K562 (cell line): ENCODE measurements around the gene C2orf42. TPM values are rescaled to one million over a fixed set of nuclear protein-coding genes. Genes with fewer than 3 reads are reported as not detected.

Source experiments
- ARHGAP35 ChIP-seq: fragments of 450-650 bp; IDR thresholded peaks from 2 replicates; pipeline ENCODE4 v1.6.1; 2018; ENCODE audit not compliant: partially characterized antibody
- CCNT2 ChIP-seq: IDR thresholded peaks from 2 replicates; pipeline ENCODE4 v1.6.1; 2011; ENCODE audit warnings: borderline replicate concordance, low read depth, mild to moderate bottlenecking, moderate library complexity, mixed read lengths, low read length; ENCODE audit not compliant: insufficient read length; ENCODE audit errors: extremely low read depth
- CTCF ChIP-seq, 3 experiments: IDR thresholded peaks in 2 of 3; conservative IDR thresholded peaks in 1 of 3; 2 replicates each; pipeline ENCODE4 v1.5.1; 2011 to 2012; ENCODE audit warnings: low read length in 3 of 3, mild to moderate bottlenecking in 3 of 3, control low read depth in 2 of 3, improper control_type of control experiment in 1 of 3, inconsistent platforms in 1 of 3, low read depth in 1 of 3, mixed read lengths in 1 of 3, moderate library complexity in 1 of 3; ENCODE audit not compliant: insufficient read depth in 2 of 3
- EWSR1 ChIP-seq: fragments of 450-650 bp; IDR thresholded peaks from 2 replicates; pipeline ENCODE4 v1.6.1; 2018; ENCODE audit warnings: borderline replicate concordance, mild to moderate bottlenecking, low read depth, moderate library complexity; ENCODE audit not compliant: partially characterized antibody
- IRF2 ChIP-seq: sonication (generic); formaldehyde crosslinking; IDR thresholded peaks from 2 replicates; pipeline ENCODE4 v1.8.1; 2022; ENCODE audit warnings: mild to moderate bottlenecking, missing genetic modification reagents
- KLF1 ChIP-seq: fragments of 450-650 bp; IDR thresholded peaks from 2 replicates; pipeline ENCODE4 v1.6.1; 2016; ENCODE audit warnings: missing genetic modification characterization, missing compliant biosample characterization
- OTX1 ChIP-seq: fragments of 450-650 bp; formaldehyde crosslinking; IDR thresholded peaks from 2 replicates; pipeline ENCODE4 v1.4.0; 2022; ENCODE audit warnings: mild to moderate bottlenecking
- PRDM10 ChIP-seq: fragments of 450-650 bp; IDR thresholded peaks from 2 replicates; pipeline ENCODE4 v1.6.1; 2018; ENCODE audit not compliant: partially characterized antibody
- RBM15 ChIP-seq: fragments of 200-400 bp; formaldehyde crosslinking; IDR thresholded peaks from 2 replicates; pipeline ENCODE4 v1.6.1; 2018; ENCODE audit warnings: mild to moderate bottlenecking, low read length, moderate library complexity; ENCODE audit not compliant: insufficient read depth
- RBM22 ChIP-seq: fragments of 200-400 bp; formaldehyde crosslinking; IDR thresholded peaks from 2 replicates; pipeline ENCODE4 v1.6.1; 2018; ENCODE audit warnings: low read length, low read depth; ENCODE audit not compliant: poor library complexity, severe bottlenecking
- ZNF133 ChIP-seq: fragments of 250-450 bp; sonication (Bioruptor Pico); IDR thresholded peaks from 2 replicates; pipeline ENCODE4 v1.4.0; 2020; ENCODE audit warnings: mild to moderate bottlenecking
- ZNF75A ChIP-seq: fragments of 450-650 bp; formaldehyde crosslinking; IDR thresholded peaks from 2 replicates; pipeline ENCODE4 v1.4.0; 2020; ENCODE audit warnings: mild to moderate bottlenecking
- ZSCAN29 ChIP-seq: fragments of 450-650 bp; IDR thresholded peaks from 2 replicates; pipeline ENCODE4 v1.6.1; 2017
- polyA plus RNA-seq, 8 experiments: library from polyadenylated mRNA; depleted of rRNA in 4 of 8; stranded (reverse) in 5 of 8; unstranded in 3 of 8; fragments of >200 nt; fragmentation: Nextera tagmentation in 2 of 8; fragmentation: Illumina TruSeq in 1 of 8; extraction: Ambion mirVana in 2 of 8; extraction: Trizol in 1 of 8; gene quantifications; 2 replicates each; pipeline versions ENCODE4 v1.2.1 to v1.2.3, GENCODE V29; 2011 to 2014; ENCODE audit warnings: inconsistent platforms in 1 of 8, missing spikeins in 1 of 8
- total RNA-seq, 7 experiments: library from RNA; depleted of rRNA in 6 of 7; stranded (reverse); fragments of >200 nt in 6 of 7; fragmentation: Illumina TruSeq in 2 of 7; extraction: Trizol in 2 of 7; gene quantifications; 2 replicates each; pipeline versions ENCODE4 v1.2.1 to v1.2.3, GENCODE V29; 2011 to 2021; ENCODE audit warnings: low replicate concordance in 1 of 7
- TF ChIP-seq, protein P1 (sequence below): fragments of 200-800 bp; sonication (Bioruptor generic); IDR thresholded peaks from 2 replicates; pipeline ENCODE4 v1.6.1; 2017; ENCODE audit warnings: missing genetic modification characterization, missing compliant biosample characterization
- TF ChIP-seq, protein P2 (sequence below): fragments of 450-650 bp; formaldehyde crosslinking; IDR thresholded peaks from 2 replicates; pipeline ENCODE4 v1.4.0; 2020; ENCODE audit warnings: mild to moderate bottlenecking, moderate library complexity

Gene C2orf42
- total and polyA plus RNA-seq, 9 of the 15 experiments (the other 6 are each of a cell fraction or from before 2014, with no cell fraction given): 4.6 to 10.9 (median 7.5) TPM

DNA sequence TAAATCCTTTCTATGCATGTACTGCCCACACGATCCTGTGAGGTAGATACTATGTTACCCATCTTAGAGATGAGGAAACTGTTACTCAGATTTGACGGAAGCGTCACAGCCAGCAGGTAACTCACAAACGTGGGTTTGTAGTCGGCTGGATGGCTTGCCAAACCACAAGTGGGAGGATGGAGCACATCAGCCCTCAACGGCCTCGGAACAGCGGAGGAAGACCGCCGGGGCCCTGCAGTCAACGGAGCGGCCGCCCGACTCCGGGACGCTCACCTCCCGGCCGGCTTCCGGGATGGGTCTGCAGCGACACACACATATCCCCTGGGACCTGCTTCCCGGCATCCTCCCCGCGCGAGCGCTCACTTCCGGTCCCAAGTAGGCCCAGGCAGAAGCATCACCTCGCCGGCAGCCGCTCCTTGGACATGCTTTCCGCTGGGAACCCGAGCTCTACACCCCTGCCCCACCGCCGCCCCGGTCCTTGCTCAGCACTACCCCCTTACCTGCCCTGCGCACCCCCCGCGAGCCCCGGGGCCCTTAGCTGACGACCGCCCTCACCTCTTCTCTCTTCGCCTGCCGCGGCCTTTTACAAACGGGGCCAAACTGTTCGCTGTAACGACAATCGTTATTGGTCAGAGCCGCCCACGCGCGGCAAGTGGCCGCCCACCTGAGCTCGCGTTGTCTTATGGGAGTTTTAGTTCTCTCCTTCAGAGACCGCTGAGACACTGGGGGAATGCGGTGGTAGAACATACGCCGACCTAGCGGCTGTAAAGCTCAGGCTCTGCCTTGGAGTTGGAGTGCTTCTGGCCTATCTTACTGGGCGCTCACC is at the start of gene C2orf42 (continued):
- TF ChIP-seq, protein P1, sequence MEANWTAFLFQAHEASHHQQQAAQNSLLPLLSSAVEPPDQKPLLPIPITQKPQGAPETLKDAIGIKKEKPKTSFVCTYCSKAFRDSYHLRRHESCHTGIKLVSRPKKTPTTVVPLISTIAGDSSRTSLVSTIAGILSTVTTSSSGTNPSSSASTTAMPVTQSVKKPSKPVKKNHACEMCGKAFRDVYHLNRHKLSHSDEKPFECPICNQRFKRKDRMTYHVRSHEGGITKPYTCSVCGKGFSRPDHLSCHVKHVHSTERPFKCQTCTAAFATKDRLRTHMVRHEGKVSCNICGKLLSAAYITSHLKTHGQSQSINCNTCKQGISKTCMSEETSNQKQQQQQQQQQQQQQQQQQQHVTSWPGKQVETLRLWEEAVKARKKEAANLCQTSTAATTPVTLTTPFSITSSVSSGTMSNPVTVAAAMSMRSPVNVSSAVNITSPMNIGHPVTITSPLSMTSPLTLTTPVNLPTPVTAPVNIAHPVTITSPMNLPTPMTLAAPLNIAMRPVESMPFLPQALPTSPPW (CRISPR knock-in tag): peak; percentile 76; the same call in 1 of the 2 replicates
- no peak for TF ChIP-seq ARHGAP35
- TF ChIP-seq CCNT2: peak; percentile 40
- no peak for TF ChIP-seq ZNF75A (CRISPR knock-in tag)
- no peak for TF ChIP-seq IRF2 (CRISPR knock-in tag)
- TF ChIP-seq ZNF133 (CRISPR knock-in tag): no peak
- peak; percentile 19 to 44 (median 35); a peak in 5 of 6 replicates for TF ChIP-seq CTCF (IDR thresholded peaks at IDR 0.05 in 2 of 3, conservative IDR thresholded peaks at IDR 0.05 in 1 of 3; ENCODE audit: insufficient read depth in 2 of 3, low read depth in 1 of 3, low read length in 3 of 3)
- TF ChIP-seq OTX1 (CRISPR knock-in tag): no peak
- TF ChIP-seq RBM15: no peak
- no peak for TF ChIP-seq ZSCAN29
- peak; percentile 87 for TF ChIP-seq KLF1 (tag)
- peak; percentile 97 for TF ChIP-seq PRDM10
- no peak for TF ChIP-seq RBM22
- TF ChIP-seq, protein P2, sequence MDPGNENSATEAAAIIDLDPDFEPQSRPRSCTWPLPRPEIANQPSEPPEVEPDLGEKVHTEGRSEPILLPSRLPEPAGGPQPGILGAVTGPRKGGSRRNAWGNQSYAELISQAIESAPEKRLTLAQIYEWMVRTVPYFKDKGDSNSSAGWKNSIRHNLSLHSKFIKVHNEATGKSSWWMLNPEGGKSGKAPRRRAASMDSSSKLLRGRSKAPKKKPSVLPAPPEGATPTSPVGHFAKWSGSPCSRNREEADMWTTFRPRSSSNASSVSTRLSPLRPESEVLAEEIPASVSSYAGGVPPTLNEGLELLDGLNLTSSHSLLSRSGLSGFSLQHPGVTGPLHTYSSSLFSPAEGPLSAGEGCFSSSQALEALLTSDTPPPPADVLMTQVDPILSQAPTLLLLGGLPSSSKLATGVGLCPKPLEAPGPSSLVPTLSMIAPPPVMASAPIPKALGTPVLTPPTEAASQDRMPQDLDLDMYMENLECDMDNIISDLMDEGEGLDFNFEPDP (CRISPR knock-in tag): no peak
- TF ChIP-seq EWSR1: no peak
